Prostate gland (tissue), 2 donors: ENCODE data around the gene IWS1.

Experiments
- CTCF ChIP-seq, 4 experiments: fragments of 200-600 bp in 2 of 4; fragments of 450-650 bp in 2 of 4; sonication (generic) in 2 of 4; IDR thresholded peaks; 1 replicate in 3 of 4; 2 replicates in 1 of 4; pipeline ENCODE4 v1.5.1; 2016 to 2019; ENCODE audit warnings: antibody characterized with exemption in 4 of 4, mild to moderate bottlenecking in 2 of 4, moderate library complexity in 2 of 4
- POLR2A ChIP-seq: fragments of 450-650 bp; IDR thresholded peaks from one replicate; pipeline ENCODE4 v1.6.1; 2016; ENCODE audit warnings: antibody characterized with exemption, mild to moderate bottlenecking
- POLR2AphosphoS5 ChIP-seq: sonication (generic); formaldehyde crosslinking; IDR thresholded peaks from one replicate; pipeline ENCODE4 v1.6.1; 2017; ENCODE audit warnings: antibody characterized with exemption

- TF ChIP-seq CTCF (IDR thresholded peaks at IDR 0.05) (no peak), POLR2AphosphoS5 (no peak), POLR2A (no peak)
Observed at GRCh38 chr2:127573298-127573697, 47.0 kb upstream of the IWS1 start.
